Neural progenitor cell (in vitro differentiated cells): ENCODE results near the gene FBXW11. TPM values are rescaled to one million over a fixed set of nuclear protein-coding genes. Genes with fewer than 3 reads are reported as not detected.

ENCODE experiments used
- DNase-seq: peaks from one replicate; pipeline ENCODE4 v3.0.0-alpha.2; 2016; ENCODE audit warnings: low spot score
- H2AFZ ChIP-seq: fragments of 200-600 bp; sonication (generic); replicated peaks from 2 replicates; pipeline ENCODE4 v1.6.1; 2016; ENCODE audit warnings: antibody characterized with exemption
- H3F3A ChIP-seq: fragments of 200-600 bp; sonication (generic); 2 replicates; pipeline ENCODE4 v1.6.1; 2016; ENCODE audit warnings: antibody characterized with exemption, low read depth
- H3K27ac ChIP-seq: fragments of 200-600 bp; sonication (generic); 2 replicates; pipeline ENCODE4 v1.5.1; 2016; ENCODE audit warnings: mild to moderate bottlenecking
- H3K27me3 ChIP-seq: fragments of 200-600 bp; sonication (generic); 2 replicates; pipeline ENCODE4 v1.6.1; 2016; ENCODE audit warnings: mild to moderate bottlenecking, moderate library complexity
- H3K36me3 ChIP-seq: fragments of 200-600 bp; sonication (generic); 2 replicates; pipeline ENCODE4 v1.5.1; 2016
- H3K4me1 ChIP-seq: fragments of 200-600 bp; sonication (generic); 2 replicates; pipeline ENCODE4 v1.6.1; 2016; ENCODE audit warnings: mixed run types
- H3K4me2 ChIP-seq: fragments of 200-600 bp; sonication (generic); 2 replicates; pipeline ENCODE4 v1.6.1; 2016
- H3K4me3 ChIP-seq: fragments of 200-600 bp; sonication (generic); 2 replicates; pipeline ENCODE4 v1.5.1; 2016
- H3K79me2 ChIP-seq: fragments of 200-600 bp; sonication (generic); 2 replicates; pipeline ENCODE4 v1.6.1; 2016; ENCODE audit warnings: low read depth
- H3K9ac ChIP-seq: fragments of 200-600 bp; sonication (generic); 2 replicates; pipeline ENCODE4 v1.6.1; 2016
- H3K9me3 ChIP-seq: fragments of 200-600 bp; sonication (generic); 2 replicates; pipeline ENCODE4 v1.5.1; 2016; ENCODE audit warnings: low read depth
- H4K20me1 ChIP-seq: fragments of 200-600 bp; sonication (generic); 2 replicates; pipeline ENCODE4 v1.6.1; 2016; ENCODE audit warnings: low read depth
- H3K27ac Mint-ChIP-seq: 3 replicates; pipeline ENCODE4 v1.8.0; 2021; ENCODE audit warnings: mixed read lengths
- H3K27me3 Mint-ChIP-seq: 2 replicates; pipeline ENCODE4 v1.8.0; 2022; ENCODE audit warnings: low read depth, mild to moderate bottlenecking, inconsistent platforms, moderate library complexity, mixed read lengths; ENCODE audit not compliant: insufficient read depth
- H3K36me3 Mint-ChIP-seq: 3 replicates; pipeline ENCODE4 v1.8.0; 2021; ENCODE audit warnings: mixed read lengths
- H3K4me1 Mint-ChIP-seq: 3 replicates; pipeline ENCODE4 v1.8.0; 2021; ENCODE audit warnings: mixed read lengths
- H3K4me3 Mint-ChIP-seq: 3 replicates; pipeline ENCODE4 v1.8.0; 2021; ENCODE audit warnings: mild to moderate bottlenecking, moderate library complexity, mixed read lengths
- H3K9me3 Mint-ChIP-seq: 3 replicates; pipeline ENCODE4 v1.8.0; 2020; ENCODE audit warnings: mixed read lengths
- CTCF ChIP-seq: fragments of 200-600 bp; sonication (generic); IDR thresholded peaks from 2 replicates; pipeline ENCODE4 v1.5.1; 2017; ENCODE audit warnings: antibody characterized with exemption, mild to moderate bottlenecking
- EZH2 ChIP-seq: fragments of 200-600 bp; sonication (generic); IDR thresholded peaks from 2 replicates; pipeline ENCODE4 v1.6.1; 2017; ENCODE audit warnings: antibody characterized with exemption, mild to moderate bottlenecking, moderate library complexity
- EZH2phosphoT487 ChIP-seq: fragments of 200-600 bp; sonication (generic); IDR thresholded peaks from 2 replicates; pipeline ENCODE4 v1.6.1; 2017; ENCODE audit warnings: antibody characterized with exemption
- total RNA-seq: library from RNA; depleted of rRNA; stranded (reverse); fragments of >200 nt; gene quantifications from 2 replicates; pipeline ENCODE4 v1.2.3, GENCODE V29; 2015; ENCODE audit warnings: low replicate concordance

The FBXW11 gene
- total RNA-seq, 1 donor from 2014 or later = 79.1 TPM

- H3F3A ChIP-seq = peaks cover 14% of the 10 kb centered on the region
- H3K4me1 Mint-ChIP-seq = peaks cover 5% of the 10 kb centered on the region
- H3K36me3 ChIP-seq = no peaks in the 10 kb centered on the region
- peaks cover 45% of the 10 kb centered on the region for H3K36me3 Mint-ChIP-seq
- no peak overlapping the region for H3K4me3 Mint-ChIP-seq
- TF ChIP-seq EZH2 (no peak), EZH2phosphoT487 (no peak), CTCF (no peak)
- H3K27ac ChIP-seq = no peak overlapping the region
- H3K27me3 Mint-ChIP-seq = peaks cover 2% of the 10 kb centered on the region
- H2AFZ ChIP-seq = no peak overlapping the region
- peaks cover 44% of the 10 kb centered on the region for H3K9me3 Mint-ChIP-seq
- H3K9ac ChIP-seq = no peak overlapping the region
- H3K4me2 ChIP-seq = no peak overlapping the region
- H3K27me3 ChIP-seq = no peaks in the 10 kb centered on the region
- H3K4me3 ChIP-seq = no peak overlapping the region
- H3K4me1 ChIP-seq = peaks cover 31% of the 10 kb centered on the region
- H4K20me1 ChIP-seq = peaks cover 47% of the 10 kb centered on the region
- H3K27ac Mint-ChIP-seq = no peak overlapping the region
- H3K79me2 ChIP-seq = peaks cover 100% of the 10 kb centered on the region
- no peaks in the 10 kb centered on the region for H3K9me3 ChIP-seq
- DNase-seq = no peak
Observed at GRCh38 chr5:171931163-171931562, 75.3 kb downstream of the FBXW11 start.

GRCh38 chr5:171927345-171927941, 79.0 kb downstream of the FBXW11 start:
- peaks cover 100% of the 10 kb centered on the region for H3K79me2 ChIP-seq
- H3K27ac Mint-ChIP-seq = no peak overlapping the region
- peaks cover 46% of the 10 kb centered on the region for H3K4me1 ChIP-seq
- H3K27ac ChIP-seq = no peak overlapping the region
- H2AFZ ChIP-seq = no peak overlapping the region
- peaks cover 72% of the 10 kb centered on the region for H4K20me1 ChIP-seq
- H3K27me3 ChIP-seq = no peaks in the 10 kb centered on the region
- H3K9me3 Mint-ChIP-seq = peaks cover 35% of the 10 kb centered on the region
- no peaks in the 10 kb centered on the region for H3K36me3 ChIP-seq
- peaks cover 5% of the 10 kb centered on the region for H3K4me1 Mint-ChIP-seq
- H3K27me3 Mint-ChIP-seq = peaks cover 8% of the 10 kb centered on the region
- TF ChIP-seq EZH2 (no peak), EZH2phosphoT487 (no peak), CTCF (peak; percentile 61)
- no peak overlapping the region for H3K4me3 Mint-ChIP-seq
- no peak for DNase-seq
- H3K36me3 Mint-ChIP-seq = peaks cover 30% of the 10 kb centered on the region
- no peak overlapping the region for H3K4me3 ChIP-seq
- no peaks in the 10 kb centered on the region for H3K9me3 ChIP-seq
- H3K4me2 ChIP-seq = peak overlapping the region; percentile 71
- no peak overlapping the region for H3K9ac ChIP-seq
- peaks cover 26% of the 10 kb centered on the region for H3F3A ChIP-seq

- no peak overlapping the region for H3K9ac ChIP-seq
- peaks cover 5% of the 10 kb centered on the region for H3K4me1 Mint-ChIP-seq
- TF ChIP-seq CTCF (no peak), EZH2phosphoT487 (no peak), EZH2 (no peak)
- peaks cover 8% of the 10 kb centered on the region for H3K27me3 Mint-ChIP-seq
- DNase-seq = peak; percentile 46
- peaks cover 25% of the 10 kb centered on the region for H3K9me3 Mint-ChIP-seq
- no peak overlapping the region for H3K4me3 Mint-ChIP-seq
- H3K27ac ChIP-seq = peak overlapping the region; percentile 71
- peaks cover 100% of the 10 kb centered on the region for H3K79me2 ChIP-seq
- H3F3A ChIP-seq = peaks cover 26% of the 10 kb centered on the region
- peaks cover 82% of the 10 kb centered on the region for H4K20me1 ChIP-seq
- H3K4me2 ChIP-seq = peak overlapping the region; percentile 71
- no peaks in the 10 kb centered on the region for H3K36me3 ChIP-seq
- peaks cover 23% of the 10 kb centered on the region for H3K36me3 Mint-ChIP-seq
- H3K4me3 ChIP-seq = no peak overlapping the region
- peaks cover 46% of the 10 kb centered on the region for H3K4me1 ChIP-seq
- H3K9me3 ChIP-seq = no peaks in the 10 kb centered on the region
- no peak overlapping the region for H2AFZ ChIP-seq
- H3K27ac Mint-ChIP-seq = no peak overlapping the region
- H3K27me3 ChIP-seq = no peaks in the 10 kb centered on the region
Observed at GRCh38 chr5:171926311-171926710, 80.1 kb downstream of the FBXW11 start.
